Measurements from ENCODE around the gene TIMP2.
"Not testable (repeated sequence)": the region's sequence is repeated elsewhere in the genome, so short reads cannot be mapped to it uniquely, and the experiment has no call there.

DNA sequence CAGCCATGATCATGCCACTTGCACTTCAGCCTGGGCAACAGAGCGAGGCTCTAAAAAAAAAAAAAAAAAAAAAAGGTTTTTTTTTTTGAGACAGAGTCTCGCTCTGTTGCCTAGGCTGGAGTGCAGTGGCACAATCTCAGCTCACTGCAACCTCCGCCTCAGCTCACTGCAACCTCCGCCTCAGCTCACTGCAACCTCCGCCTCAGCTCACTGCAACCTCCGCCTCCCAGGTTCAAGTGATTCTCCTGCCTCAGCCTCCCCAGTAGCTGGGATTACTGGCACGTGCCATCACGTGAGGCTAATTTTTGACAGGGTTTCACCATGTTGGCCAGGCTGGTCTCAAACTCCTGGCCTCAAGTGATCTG, 37.8 kb upstream of the TIMP2 start:
- TF ChIP-seq, protein P1, sequence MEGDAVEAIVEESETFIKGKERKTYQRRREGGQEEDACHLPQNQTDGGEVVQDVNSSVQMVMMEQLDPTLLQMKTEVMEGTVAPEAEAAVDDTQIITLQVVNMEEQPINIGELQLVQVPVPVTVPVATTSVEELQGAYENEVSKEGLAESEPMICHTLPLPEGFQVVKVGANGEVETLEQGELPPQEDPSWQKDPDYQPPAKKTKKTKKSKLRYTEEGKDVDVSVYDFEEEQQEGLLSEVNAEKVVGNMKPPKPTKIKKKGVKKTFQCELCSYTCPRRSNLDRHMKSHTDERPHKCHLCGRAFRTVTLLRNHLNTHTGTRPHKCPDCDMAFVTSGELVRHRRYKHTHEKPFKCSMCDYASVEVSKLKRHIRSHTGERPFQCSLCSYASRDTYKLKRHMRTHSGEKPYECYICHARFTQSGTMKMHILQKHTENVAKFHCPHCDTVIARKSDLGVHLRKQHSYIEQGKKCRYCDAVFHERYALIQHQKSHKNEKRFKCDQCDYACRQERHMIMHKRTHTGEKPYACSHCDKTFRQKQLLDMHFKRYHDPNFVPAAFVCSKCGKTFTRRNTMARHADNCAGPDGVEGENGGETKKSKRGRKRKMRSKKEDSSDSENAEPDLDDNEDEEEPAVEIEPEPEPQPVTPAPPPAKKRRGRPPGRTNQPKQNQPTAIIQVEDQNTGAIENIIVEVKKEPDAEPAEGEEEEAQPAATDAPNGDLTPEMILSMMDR (IDR thresholded peaks at IDR 0.05 in 2 of 3, conservative IDR thresholded peaks at IDR 0.05 in 1 of 3; ENCODE audit: borderline replicate concordance in 1 of 3, insufficient read depth in 1 of 3, low read depth in 2 of 3, low read length in 2 of 3): not testable (repeated sequence)
- TF ChIP-seq POLR2A (IDR thresholded peaks at IDR 0.05; ENCODE audit: borderline replicate concordance, extremely low read depth, insufficient read depth, insufficient read length); JUND (IDR thresholded peaks at IDR 0.05); POLR2AphosphoS5 (IDR thresholded peaks at IDR 0.05; ENCODE audit: low read depth, low read length); EZH2 (IDR thresholded peaks at IDR 0.05); EZH2phosphoT487 (IDR thresholded peaks at IDR 0.05; ENCODE audit: borderline replicate concordance); RAD21 (IDR thresholded peaks at IDR 0.05; ENCODE audit: low read depth): not testable (repeated sequence)
- TF ChIP-seq, protein P2, sequence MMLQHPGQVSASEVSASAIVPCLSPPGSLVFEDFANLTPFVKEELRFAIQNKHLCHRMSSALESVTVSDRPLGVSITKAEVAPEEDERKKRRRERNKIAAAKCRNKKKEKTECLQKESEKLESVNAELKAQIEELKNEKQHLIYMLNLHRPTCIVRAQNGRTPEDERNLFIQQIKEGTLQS (IDR thresholded peaks at IDR 0.05): not testable (repeated sequence)

Data from HCT116 (cell line).